Measurements from ENCODE around the gene CTCFL.
A peak's percentile ranks its signal among the peaks of the same experiment; 100 is the strongest.

Gene CTCFL

DNA sequence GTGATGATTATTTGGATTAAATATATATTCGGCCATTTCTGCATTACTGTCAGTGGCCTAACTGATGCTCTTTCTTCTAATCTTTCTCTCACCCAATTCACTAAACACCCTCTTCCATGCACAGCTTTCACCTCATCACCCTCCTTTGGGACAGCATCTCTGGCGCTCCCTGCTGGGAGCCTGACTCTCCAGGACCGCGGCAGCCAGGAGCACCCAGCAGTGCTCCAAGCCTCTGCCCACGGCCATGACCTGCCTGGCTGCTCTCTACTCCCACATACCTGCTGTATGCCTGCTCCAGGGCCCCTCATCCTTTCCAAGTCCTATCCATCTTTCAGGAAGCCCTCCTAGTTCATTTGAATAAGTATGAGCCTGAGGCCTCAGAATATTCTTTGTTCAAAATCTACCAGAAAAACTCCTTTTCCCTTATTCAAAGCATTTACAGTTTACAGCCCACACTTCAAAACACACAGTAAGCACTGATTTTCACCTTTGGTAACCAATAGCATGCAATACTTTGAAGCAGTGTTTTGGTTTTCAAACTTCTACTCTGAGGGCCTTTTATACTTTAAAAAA is 15.2 kb downstream of the CTCFL start:
- no peaks in the 10 kb centered on the region for H3K36me3 ChIP-seq (ENCODE audit: control insufficient read depth in 1 of 2, insufficient read depth in 2 of 2, low read length in 2 of 2)
- no peak overlapping the region for H3K4me2 ChIP-seq (ENCODE audit: low read length)
- no peaks in the 10 kb centered on the region for H3K79me2 ChIP-seq (ENCODE audit: control insufficient read depth, insufficient read depth, low read length, poor library complexity)
- no peak overlapping the region for H3K18ac ChIP-seq (ENCODE audit: low read length)
- no peak overlapping the region for H2AFZ ChIP-seq (ENCODE audit: insufficient read depth, low read length, poor library complexity)
- no peak overlapping the region for H3K4me3 ChIP-seq (ENCODE audit: low read depth, low read length)
- no peak overlapping the region for H3K9ac ChIP-seq (ENCODE audit: low read length)
- H2BK120ac ChIP-seq (ENCODE audit: insufficient read depth, low read length, poor library complexity) = no peak overlapping the region
- no peak overlapping the region for H2BK12ac ChIP-seq (ENCODE audit: low read length)
- H3K4ac ChIP-seq (ENCODE audit: low read depth, low read length) = no peak overlapping the region
- no CpG with 5 or more reads among the region's 5 CpGs for WGBS (ENCODE audit: extremely low coverage, insufficient coverage, insufficient read length)
- H4K8ac ChIP-seq (ENCODE audit: low read depth, low read length) = no peak overlapping the region
- H4K12ac ChIP-seq (ENCODE audit: low read depth, low read length) = no peak overlapping the region
- no peaks in the 10 kb centered on the region for H3K79me1 ChIP-seq (ENCODE audit: low read length)
- H3K14ac ChIP-seq (ENCODE audit: low read length) = no peak overlapping the region
- H2AK5ac ChIP-seq (ENCODE audit: low read length) = no peak overlapping the region
- peaks cover 3% of the 10 kb centered on the region for H3K9me3 ChIP-seq (ENCODE audit: insufficient read depth, low read depth, low read length)
- no peaks in the 10 kb centered on the region for H3K27me3 ChIP-seq (ENCODE audit: insufficient read depth, low read length)
- H3K27ac ChIP-seq (ENCODE audit: low read depth, low read length) = no peak overlapping the region
- peak in 1 of 2 donors; percentile 44 for DNase-seq
- H2BK5ac ChIP-seq (ENCODE audit: low read depth, low read length, poor library complexity) = no peak overlapping the region
- H4K91ac ChIP-seq (ENCODE audit: low read depth, low read length) = no peak overlapping the region
- no peak overlapping the region for H3K23ac ChIP-seq (ENCODE audit: low read length)
- H3K4me1 ChIP-seq (ENCODE audit: control insufficient read depth in 1 of 2, insufficient read depth in 2 of 2, low read length in 2 of 2) = no peaks in the 10 kb centered on the region

DNA sequence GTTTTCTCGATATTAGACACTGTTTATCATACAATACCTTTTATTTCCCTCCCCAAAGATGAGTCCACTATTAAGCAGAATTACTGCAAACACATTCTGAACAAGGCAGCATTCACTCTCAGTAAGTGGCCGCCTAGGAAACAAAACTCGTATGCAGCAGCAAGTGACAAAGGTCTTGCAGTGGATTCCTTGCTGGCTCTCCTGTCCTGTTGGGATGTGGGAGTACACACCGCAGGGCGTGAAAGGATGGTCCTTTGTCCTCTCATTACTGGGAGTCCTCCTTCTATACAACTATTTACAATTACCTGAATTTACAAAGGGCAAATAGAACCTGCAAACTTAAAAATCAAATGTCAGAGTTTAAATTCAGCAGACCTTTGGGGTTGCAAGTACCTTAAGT is 16.1 kb downstream of the CTCFL start:
- Histone ChIP-seq H2AK5ac (ENCODE audit: low read length) (no peak overlapping the region), H3K4me1 (ENCODE audit: control insufficient read depth in 1 of 2, insufficient read depth in 2 of 2, low read length in 2 of 2) (no peaks in the 10 kb centered on the region), H4K12ac (ENCODE audit: low read depth, low read length) (no peak overlapping the region), H3K9ac (ENCODE audit: low read length) (no peak overlapping the region), H3K79me2 (ENCODE audit: control insufficient read depth, insufficient read depth, low read length, poor library complexity) (no peaks in the 10 kb centered on the region), H3K23ac (ENCODE audit: low read length) (peak overlapping the region; percentile 21), H3K18ac (ENCODE audit: low read length) (no peak overlapping the region), H3K14ac (ENCODE audit: low read length) (no peak overlapping the region), H2BK120ac (ENCODE audit: insufficient read depth, low read length, poor library complexity) (no peak overlapping the region), H3K36me3 (ENCODE audit: control insufficient read depth in 1 of 2, insufficient read depth in 2 of 2, low read length in 2 of 2) (no peaks in the 10 kb centered on the region), H3K27me3 (ENCODE audit: insufficient read depth, low read length) (no peaks in the 10 kb centered on the region), H4K8ac (ENCODE audit: low read depth, low read length) (no peak overlapping the region), H3K79me1 (ENCODE audit: low read length) (no peaks in the 10 kb centered on the region), H3K4me3 (ENCODE audit: low read depth, low read length) (no peak overlapping the region), H2BK5ac (ENCODE audit: low read depth, low read length, poor library complexity) (no peak overlapping the region), H2AFZ (ENCODE audit: insufficient read depth, low read length, poor library complexity) (no peak overlapping the region), H3K27ac (ENCODE audit: low read depth, low read length) (no peak overlapping the region), H2BK12ac (ENCODE audit: low read length) (no peak overlapping the region), H3K9me3 (ENCODE audit: insufficient read depth, low read depth, low read length) (peaks cover 3% of the 10 kb centered on the region), H4K91ac (ENCODE audit: low read depth, low read length) (no peak overlapping the region), H3K4ac (ENCODE audit: low read depth, low read length) (no peak overlapping the region), H3K4me2 (ENCODE audit: low read length) (no peak overlapping the region)
- DNase-seq = no peak
- WGBS (ENCODE audit: extremely low coverage, insufficient coverage, insufficient read length) = no CpG with 5 or more reads among the region's 5 CpGs

GRCh38 chr20:57508381-57508780 is 16.6 kb downstream of the CTCFL start:
- H2BK120ac ChIP-seq (ENCODE audit: insufficient read depth, low read length, poor library complexity) = no peak overlapping the region
- peaks cover 3% of the 10 kb centered on the region for H3K9me3 ChIP-seq (ENCODE audit: insufficient read depth, low read depth, low read length)
- H3K27me3 ChIP-seq (ENCODE audit: insufficient read depth, low read length) = no peaks in the 10 kb centered on the region
- no peak overlapping the region for H2AFZ ChIP-seq (ENCODE audit: insufficient read depth, low read length, poor library complexity)
- no peak for DNase-seq
- no peak overlapping the region for H3K4ac ChIP-seq (ENCODE audit: low read depth, low read length)
- no peak overlapping the region for H3K4me2 ChIP-seq (ENCODE audit: low read length)
- no peak overlapping the region for H3K23ac ChIP-seq (ENCODE audit: low read length)
- H3K79me2 ChIP-seq (ENCODE audit: control insufficient read depth, insufficient read depth, low read length, poor library complexity) = no peaks in the 10 kb centered on the region
- H4K8ac ChIP-seq (ENCODE audit: low read depth, low read length) = no peak overlapping the region
- H3K4me3 ChIP-seq (ENCODE audit: low read depth, low read length) = no peak overlapping the region
- no peak overlapping the region for H2BK12ac ChIP-seq (ENCODE audit: low read length)
- no peak overlapping the region for H2AK5ac ChIP-seq (ENCODE audit: low read length)
- WGBS (ENCODE audit: extremely low coverage, insufficient coverage, insufficient read length) = no CpG with 5 or more reads among the region's 8 CpGs
- H3K14ac ChIP-seq (ENCODE audit: low read length) = no peak overlapping the region
- H4K91ac ChIP-seq (ENCODE audit: low read depth, low read length) = no peak overlapping the region
- H3K79me1 ChIP-seq (ENCODE audit: low read length) = no peaks in the 10 kb centered on the region
- H4K12ac ChIP-seq (ENCODE audit: low read depth, low read length) = no peak overlapping the region
- H3K9ac ChIP-seq (ENCODE audit: low read length) = no peak overlapping the region
- H3K4me1 ChIP-seq (ENCODE audit: control insufficient read depth in 1 of 2, insufficient read depth in 2 of 2, low read length in 2 of 2) = no peaks in the 10 kb centered on the region
- no peak overlapping the region for H2BK5ac ChIP-seq (ENCODE audit: low read depth, low read length, poor library complexity)
- H3K18ac ChIP-seq (ENCODE audit: low read length) = no peak overlapping the region
- no peak overlapping the region for H3K27ac ChIP-seq (ENCODE audit: low read depth, low read length)
- no peaks in the 10 kb centered on the region for H3K36me3 ChIP-seq (ENCODE audit: control insufficient read depth in 1 of 2, insufficient read depth in 2 of 2, low read length in 2 of 2)

DNA sequence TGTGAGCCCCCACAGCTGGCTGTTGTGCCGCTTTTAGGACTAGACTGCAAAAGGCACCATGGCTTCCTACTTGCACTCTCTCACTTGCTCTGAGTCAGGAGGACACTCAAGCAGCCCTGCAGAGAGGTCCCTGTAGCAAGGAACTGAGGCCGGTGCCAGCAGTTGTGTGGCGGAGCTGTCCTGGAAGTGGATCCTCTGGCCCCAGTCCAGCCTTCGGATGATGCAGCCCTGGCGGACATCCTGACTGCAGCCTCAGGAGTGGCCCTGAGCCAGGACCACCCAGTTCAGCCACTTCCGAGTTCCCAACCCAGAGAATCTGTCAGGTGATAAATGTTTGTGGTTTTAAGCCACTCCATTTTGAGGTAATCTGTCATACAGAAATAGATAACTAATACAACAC is 17.5 kb downstream of the CTCFL start:
- Histone ChIP-seq H3K79me1 (ENCODE audit: low read length) (no peaks in the 10 kb centered on the region), H3K4me2 (ENCODE audit: low read length) (no peak overlapping the region), H3K79me2 (ENCODE audit: control insufficient read depth, insufficient read depth, low read length, poor library complexity) (no peaks in the 10 kb centered on the region), H3K23ac (ENCODE audit: low read length) (no peak overlapping the region), H3K9me3 (ENCODE audit: insufficient read depth, low read depth, low read length) (peaks cover 3% of the 10 kb centered on the region), H3K4me3 (ENCODE audit: low read depth, low read length) (no peak overlapping the region), H3K27me3 (ENCODE audit: insufficient read depth, low read length) (no peaks in the 10 kb centered on the region), H2AK5ac (ENCODE audit: low read length) (no peak overlapping the region), H4K91ac (ENCODE audit: low read depth, low read length) (no peak overlapping the region), H2BK120ac (ENCODE audit: insufficient read depth, low read length, poor library complexity) (no peak overlapping the region), H3K4me1 (ENCODE audit: control insufficient read depth in 1 of 2, insufficient read depth in 2 of 2, low read length in 2 of 2) (no peaks in the 10 kb centered on the region), H3K4ac (ENCODE audit: low read depth, low read length) (no peak overlapping the region), H4K8ac (ENCODE audit: low read depth, low read length) (no peak overlapping the region), H2BK5ac (ENCODE audit: low read depth, low read length, poor library complexity) (no peak overlapping the region), H2BK12ac (ENCODE audit: low read length) (no peak overlapping the region), H2AFZ (ENCODE audit: insufficient read depth, low read length, poor library complexity) (no peak overlapping the region), H3K18ac (ENCODE audit: low read length) (no peak overlapping the region), H3K14ac (ENCODE audit: low read length) (no peak overlapping the region), H4K12ac (ENCODE audit: low read depth, low read length) (no peak overlapping the region), H3K27ac (ENCODE audit: low read depth, low read length) (no peak overlapping the region), H3K36me3 (ENCODE audit: control insufficient read depth in 1 of 2, insufficient read depth in 2 of 2, low read length in 2 of 2) (no peaks in the 10 kb centered on the region), H3K9ac (ENCODE audit: low read length) (no peak overlapping the region)
- DNase-seq = no peak
- no CpG with 5 or more reads among the region's 6 CpGs for WGBS (ENCODE audit: extremely low coverage, insufficient coverage, insufficient read length)

Data from trophoblast cell (in vitro differentiated cells and primary cell).